GM12891 (cell line): ENCODE measurements around the gene OR12D3.

Source experiments
- POLR2A ChIP-seq: IDR thresholded peaks from 2 replicates; pipeline ENCODE4 v1.6.1; 2011; ENCODE audit warnings: low read depth, low read length, control low read depth
- POLR2AphosphoS5 ChIP-seq: IDR thresholded peaks from 2 replicates; pipeline ENCODE4 v1.6.1; 2011; ENCODE audit warnings: low read depth, low read length, control low read depth
- POU2F2 ChIP-seq: IDR thresholded peaks from 2 replicates; pipeline ENCODE4 v1.6.1; 2011; ENCODE audit warnings: low read depth, mild to moderate bottlenecking, control low read depth, low read length, moderate library complexity
- TAF1 ChIP-seq: IDR thresholded peaks from 2 replicates; pipeline ENCODE4 v1.6.1; 2011; ENCODE audit warnings: low read depth, low read length, control low read depth

DNA sequence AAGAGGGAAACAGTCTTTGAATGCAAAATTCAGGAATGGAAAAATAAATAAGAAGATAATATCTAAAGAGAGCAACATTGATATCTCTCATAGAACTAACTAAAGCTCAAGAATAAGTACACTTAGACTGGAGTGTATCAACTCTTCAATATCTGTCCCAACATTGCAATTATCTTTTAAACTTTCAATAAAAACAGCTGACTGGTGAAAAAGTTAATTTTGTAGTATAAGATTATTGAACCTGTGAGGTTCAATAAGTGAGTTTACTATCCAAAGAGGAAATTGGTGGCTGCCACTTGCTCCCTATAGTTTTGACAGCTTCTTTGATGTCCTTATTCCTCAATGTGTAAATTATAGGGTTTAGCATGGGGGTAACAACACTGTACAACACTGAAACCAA is 20.1 kb downstream of the OR12D3 start:
- TF ChIP-seq POLR2A (no peak), POLR2AphosphoS5 (no peak), POU2F2 (no peak), TAF1 (no peak)
